SJSA1 (cell line): Measurements from ENCODE around the gene MCU. TPM values are rescaled to one million over a fixed set of nuclear protein-coding genes. Genes with fewer than 3 reads are reported as not detected.
"Not testable (repeated sequence)": the region's sequence is repeated elsewhere in the genome, so short reads cannot be mapped to it uniquely, and the experiment has no call there.

Experiments
- DNase-seq, 2 experiments: peaks; one replicate each; pipeline ENCODE4 v3.0.0-alpha.2; 2015 to 2020; ENCODE audit warnings: low spot score in 2 of 2, low read depth in 1 of 2
- H3K27ac ChIP-seq: fragments of 250-450 bp; sonication (Bioruptor Pico); 2 replicates; pipeline ENCODE4 v1.5.1; 2020; ENCODE audit warnings: mild to moderate bottlenecking, moderate library complexity
- H3K27me3 ChIP-seq: fragments of 250-450 bp; sonication (Bioruptor Pico); replicated peaks from 2 replicates; pipeline ENCODE4 v1.5.1; 2020; ENCODE audit warnings: mild to moderate bottlenecking, moderate library complexity
- H3K36me3 ChIP-seq: fragments of 250-450 bp; sonication (Bioruptor Pico); 2 replicates; pipeline ENCODE4 v1.5.1; 2020; ENCODE audit warnings: mild to moderate bottlenecking
- H3K4me1 ChIP-seq: fragments of 250-450 bp; sonication (Bioruptor Pico); replicated peaks from 2 replicates; pipeline ENCODE4 v1.6.1; 2021; ENCODE audit warnings: mild to moderate bottlenecking
- H3K4me3 ChIP-seq: fragments of 250-450 bp; sonication (Bioruptor Pico); 2 replicates; pipeline ENCODE4 v1.5.1; 2020; ENCODE audit warnings: mild to moderate bottlenecking
- H3K9me3 ChIP-seq: fragments of 250-450 bp; sonication (Bioruptor Pico); replicated peaks from 2 replicates; pipeline ENCODE4 v1.5.1; 2020; ENCODE audit warnings: mild to moderate bottlenecking
- total RNA-seq: library from RNA; depleted of rRNA; stranded (reverse); fragments of >200 nt; shearing (Covaris generic); gene quantifications from 2 replicates; pipeline ENCODE4 v1.2.3, GENCODE V29; 2014

MCU gene
- total RNA-seq, 1 experiment from 2014 or later, result 59.9 TPM

DNA sequence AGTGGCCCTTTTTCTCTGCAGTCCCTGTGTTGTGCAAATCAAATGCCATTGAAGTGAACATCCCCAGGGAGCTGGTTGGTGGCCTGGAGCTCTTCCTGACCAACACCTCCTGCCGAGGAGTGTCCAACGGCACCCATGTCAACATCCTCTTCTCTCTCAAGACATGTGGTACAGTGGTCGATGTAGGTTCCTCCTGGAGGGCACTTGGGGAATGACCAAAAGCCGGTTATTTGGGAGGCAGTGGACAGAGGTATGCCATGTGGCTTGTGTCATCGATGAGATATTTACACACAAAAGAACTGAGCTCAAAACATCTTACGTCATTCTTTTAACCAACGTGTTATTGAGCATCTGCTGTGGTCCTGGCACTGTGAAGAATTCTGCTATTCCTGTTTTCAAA is 221.3 kb downstream of the MCU start:
- Histone ChIP-seq H3K9me3 (no peaks in the 10 kb centered on the region), H3K27ac (no peak overlapping the region), H3K27me3 (0 out of 2 replicates have a peak, but pooled peaks cover 1% of the 10 kb centered on the region), H3K36me3 (no peaks in the 10 kb centered on the region), H3K4me1 (no peaks in the 10 kb centered on the region), H3K4me3 (no peak overlapping the region)
- no peak for DNase-seq

DNA sequence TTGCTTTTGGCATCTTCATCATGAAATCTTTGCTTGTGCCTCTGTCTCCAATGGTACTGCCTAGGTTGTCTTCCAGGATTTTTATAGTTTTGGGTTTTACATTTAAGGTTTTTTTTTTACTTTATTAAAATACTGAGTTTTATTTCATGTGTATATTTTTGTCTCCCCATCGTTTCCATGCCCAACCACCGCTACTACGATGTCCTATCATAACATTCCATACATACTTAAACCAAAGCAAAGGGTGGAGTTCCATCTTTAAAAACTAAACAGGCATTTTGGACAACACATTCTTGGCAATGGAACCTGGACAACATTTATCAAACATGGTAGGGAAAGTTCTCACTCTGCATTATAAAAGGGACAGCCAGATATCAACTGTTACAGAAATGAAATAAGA is 225.3 kb downstream of the MCU start:
- not testable (repeated sequence) for H3K27me3 ChIP-seq, H3K9me3 ChIP-seq, H3K4me1 ChIP-seq, H3K36me3 ChIP-seq, DNase-seq, H3K4me3 ChIP-seq, H3K27ac ChIP-seq

DNA sequence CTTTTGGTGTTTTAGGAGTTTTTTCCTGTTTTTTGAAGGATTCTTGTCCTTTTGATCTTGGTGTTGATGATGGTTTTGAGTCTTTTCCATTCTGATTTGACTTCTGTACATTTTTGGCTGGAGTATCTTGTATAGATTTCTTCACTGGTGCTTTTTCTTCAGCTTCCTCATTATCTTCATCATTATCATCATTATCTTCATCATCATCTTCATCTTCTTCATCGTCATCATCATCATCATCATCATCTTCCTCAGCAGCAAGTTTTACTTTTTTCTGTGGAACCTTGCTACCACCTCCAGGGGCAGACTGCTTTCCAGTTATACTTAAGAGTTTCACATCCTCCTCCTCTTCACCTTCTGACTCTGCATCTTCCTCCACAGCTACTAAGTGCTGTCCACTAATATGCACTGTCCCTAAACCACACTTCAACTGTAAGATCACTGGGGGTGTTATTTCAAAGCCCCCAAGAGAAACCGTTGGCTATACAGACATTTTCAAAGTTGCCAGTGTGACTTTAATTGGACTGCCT is 225.9 kb downstream of the MCU start:
- H3K9me3 ChIP-seq, DNase-seq, H3K27me3 ChIP-seq, H3K4me3 ChIP-seq, H3K27ac ChIP-seq, H3K4me1 ChIP-seq, H3K36me3 ChIP-seq: not testable (repeated sequence)

DNA sequence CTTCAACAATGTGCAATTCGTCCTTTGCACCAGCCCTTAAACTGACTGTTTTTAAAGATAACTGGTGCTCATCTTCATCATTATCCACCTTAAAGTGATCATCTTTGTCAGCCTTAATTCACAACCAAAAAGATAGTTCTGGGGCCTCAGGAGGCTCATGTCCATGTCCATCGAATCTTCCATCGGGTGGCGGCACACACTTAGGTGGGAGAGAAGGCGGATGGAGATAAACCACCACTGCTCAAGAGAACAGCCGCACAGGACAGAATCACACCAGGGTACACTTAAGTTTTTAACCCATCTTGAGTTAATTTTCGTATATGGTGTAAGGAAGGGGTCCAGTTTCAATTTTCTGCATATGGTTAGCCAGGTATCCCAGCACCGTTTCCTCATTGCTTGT is 226.4 kb downstream of the MCU start:
- no peaks in the 10 kb centered on the region for H3K36me3 ChIP-seq
- H3K4me3 ChIP-seq, result no peak overlapping the region
- H3K4me1 ChIP-seq, result no peaks in the 10 kb centered on the region
- 0 out of 2 replicates have a peak, but pooled peaks cover 6% of the 10 kb centered on the region for H3K27me3 ChIP-seq
- H3K9me3 ChIP-seq, result no peaks in the 10 kb centered on the region; the same call in 1 of the 2 replicates
- H3K27ac ChIP-seq, result no peak overlapping the region
- DNase-seq, result no peak

- H3K27ac ChIP-seq, DNase-seq, H3K9me3 ChIP-seq, H3K36me3 ChIP-seq, H3K27me3 ChIP-seq, H3K4me3 ChIP-seq, H3K4me1 ChIP-seq: not testable (repeated sequence)
Observed at GRCh38 chr10:72921147-72921683, 229.3 kb downstream of the MCU start.

- Histone ChIP-seq H3K27me3 (0 out of 2 replicates have a peak, but pooled peaks cover 6% of the 10 kb centered on the region), H3K27ac (no peak overlapping the region), H3K36me3 (no peaks in the 10 kb centered on the region), H3K4me3 (no peak overlapping the region), H3K9me3 (no peaks in the 10 kb centered on the region; the same call in 1 of the 2 replicates), H3K4me1 (no peaks in the 10 kb centered on the region)
- no peak for DNase-seq
Observed at GRCh38 chr10:72924351-72924750, 232.4 kb downstream of the MCU start.

- H3K36me3 ChIP-seq, result no peaks in the 10 kb centered on the region
- no peaks in the 10 kb centered on the region; the same call in 1 of the 2 replicates for H3K9me3 ChIP-seq
- H3K27me3 ChIP-seq, result no peaks in the 10 kb centered on the region
- H3K4me1 ChIP-seq, result no peaks in the 10 kb centered on the region
- DNase-seq, result no peak
- no peak overlapping the region for H3K4me3 ChIP-seq
- no peak overlapping the region for H3K27ac ChIP-seq
Observed at GRCh38 chr10:72925951-72926465, 234.1 kb downstream of the MCU start.

DNA sequence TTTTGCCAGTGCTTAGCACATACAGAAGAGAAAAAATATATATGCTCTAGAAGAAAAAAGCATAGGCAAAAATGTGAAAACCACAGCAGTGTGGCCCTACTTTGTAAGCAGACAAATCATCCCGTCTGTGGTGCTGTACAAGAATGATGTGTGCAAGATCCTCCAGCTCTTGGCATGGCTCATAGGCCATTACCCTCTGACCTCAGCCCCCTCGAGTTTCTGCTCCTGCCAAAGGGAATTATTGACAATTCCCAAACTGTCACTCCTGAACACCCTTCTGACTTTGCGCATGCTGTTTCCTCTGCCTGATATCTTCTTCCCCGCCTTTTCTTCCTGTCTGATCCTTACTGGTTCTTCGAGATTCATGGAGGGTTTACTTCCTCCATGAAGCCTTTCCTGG is 235.5 kb downstream of the MCU start:
- no peak for DNase-seq
- Histone ChIP-seq H3K27me3 (no peaks in the 10 kb centered on the region), H3K36me3 (no peaks in the 10 kb centered on the region), H3K4me3 (no peak overlapping the region), H3K27ac (no peak overlapping the region), H3K9me3 (no peaks in the 10 kb centered on the region), H3K4me1 (no peaks in the 10 kb centered on the region)

DNA sequence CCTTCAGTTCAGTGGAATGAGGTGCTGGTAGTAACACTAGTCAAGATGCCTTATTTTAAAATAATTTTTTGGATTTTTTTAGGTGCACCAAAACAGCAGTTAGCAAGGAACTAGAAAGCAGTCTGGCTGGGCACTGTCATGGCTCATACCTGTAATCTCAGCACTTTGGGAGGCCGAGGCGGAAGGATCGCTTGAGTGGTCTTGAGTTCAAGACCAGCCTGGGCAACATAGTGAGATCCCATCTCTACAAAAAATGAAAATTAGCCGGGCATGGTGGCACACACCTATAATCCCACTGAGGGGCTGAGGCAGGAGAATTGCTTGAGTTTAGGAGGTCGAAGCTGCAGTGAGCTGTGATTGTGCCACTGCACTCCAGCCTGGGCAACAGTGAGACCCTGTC is 236.9 kb downstream of the MCU start:
- no peak for DNase-seq

DNA sequence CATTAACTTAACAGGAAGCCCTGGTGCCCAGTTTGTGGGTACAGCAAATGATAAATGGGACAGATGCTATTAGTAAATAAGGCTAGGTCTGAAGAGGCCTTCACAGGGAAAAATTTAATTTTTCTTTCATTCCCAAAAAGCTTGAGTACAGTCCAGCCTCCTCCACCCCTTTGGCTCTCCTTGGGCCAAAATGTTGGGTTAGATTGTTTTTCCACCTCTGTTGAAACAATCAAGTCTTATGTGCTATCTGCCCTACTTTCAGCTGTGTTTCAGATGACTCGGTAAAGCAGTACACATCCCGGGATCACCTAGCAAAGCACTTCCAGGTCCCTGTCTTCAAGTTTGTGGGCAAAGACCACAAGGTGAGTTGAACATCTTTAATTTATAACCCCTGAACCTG is 238.3 kb downstream of the MCU start:
- Histone ChIP-seq H3K4me3 (no peak overlapping the region), H3K9me3 (no peaks in the 10 kb centered on the region), H3K4me1 (no peaks in the 10 kb centered on the region), H3K27me3 (no peaks in the 10 kb centered on the region), H3K27ac (no peak overlapping the region), H3K36me3 (no peaks in the 10 kb centered on the region)
- DNase-seq, result no peak

More for the DNA sequence above, 236.9 kb downstream of the MCU start:
- Histone ChIP-seq H3K4me3 (no peak overlapping the region), H3K9me3 (no peaks in the 10 kb centered on the region), H3K36me3 (no peaks in the 10 kb centered on the region), H3K27me3 (no peaks in the 10 kb centered on the region), H3K27ac (no peak overlapping the region), H3K4me1 (no peaks in the 10 kb centered on the region)

DNA sequence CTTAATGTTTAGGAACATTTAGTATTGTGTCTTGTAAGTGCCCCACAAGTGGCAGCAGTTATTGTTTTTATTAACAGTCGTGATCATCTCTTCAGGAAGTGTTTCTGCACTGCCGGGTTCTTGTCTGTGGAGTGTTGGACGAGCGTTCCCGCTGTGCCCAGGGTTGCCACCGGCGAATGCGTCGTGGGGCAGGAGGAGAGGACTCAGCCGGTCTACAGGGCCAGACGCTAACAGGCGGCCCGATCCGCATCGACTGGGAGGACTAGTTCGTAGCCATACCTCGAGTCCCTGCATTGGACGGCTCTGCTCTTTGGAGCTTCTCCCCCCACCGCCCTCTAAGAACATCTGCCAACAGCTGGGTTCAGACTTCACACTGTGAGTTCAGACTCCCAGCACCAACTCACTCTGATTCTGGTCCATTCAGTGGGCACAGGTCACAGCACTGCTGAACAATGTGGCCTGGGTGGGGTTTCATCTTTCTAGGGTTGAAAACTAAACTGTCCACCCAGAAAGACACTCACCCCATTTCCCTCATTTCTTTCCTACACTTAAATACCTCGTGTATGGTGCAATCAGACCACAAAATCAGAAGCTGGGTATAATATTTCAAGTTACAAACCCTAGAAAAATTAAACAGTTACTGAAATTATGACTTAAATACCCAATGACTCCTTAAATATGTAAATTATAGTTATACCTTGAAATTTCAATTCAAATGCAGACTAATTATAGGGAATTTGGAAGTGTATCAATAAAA is 240.5 kb downstream of the MCU start:
- no peak for DNase-seq
- Histone ChIP-seq H3K36me3 (no peaks in the 10 kb centered on the region), H3K27ac (no peak overlapping the region), H3K4me3 (no peak overlapping the region), H3K27me3 (no peaks in the 10 kb centered on the region), H3K9me3 (no peaks in the 10 kb centered on the region), H3K4me1 (no peaks in the 10 kb centered on the region)

DNA sequence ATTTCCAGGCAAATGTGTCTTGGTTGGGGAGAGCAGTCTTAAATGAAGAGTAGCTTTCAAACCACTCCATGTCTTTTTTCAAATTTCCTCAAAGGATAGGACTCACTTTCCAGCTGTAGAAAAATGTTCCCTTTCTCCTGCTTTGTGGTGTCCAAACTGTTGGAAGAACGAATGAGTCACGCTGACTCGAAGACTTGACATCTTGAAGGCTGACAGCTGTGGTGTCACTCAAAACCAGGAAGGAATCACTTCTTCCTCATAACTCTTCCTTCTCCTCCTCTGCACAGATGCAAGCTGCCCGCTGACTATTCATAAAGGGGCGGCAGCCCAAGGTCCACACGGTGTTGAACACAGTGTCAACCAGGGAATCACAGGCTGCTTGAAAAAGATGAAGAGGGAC is 243.4 kb downstream of the MCU start:
- Histone ChIP-seq H3K4me3 (no peak overlapping the region), H3K27me3 (no peaks in the 10 kb centered on the region), H3K9me3 (no peaks in the 10 kb centered on the region), H3K27ac (no peak overlapping the region), H3K36me3 (no peaks in the 10 kb centered on the region), H3K4me1 (no peaks in the 10 kb centered on the region)
- DNase-seq, result no peak
